H1 (cell line): ENCODE measurements around the gene GRIN3A. TPM values are rescaled to one million over a fixed set of nuclear protein-coding genes. Genes with fewer than 3 reads are reported as not detected.

ENCODE experiments used
- CTCF ChIA-PET: fragments of 300-600 bp; sonication (Branson Sonifier 250); formaldehyde crosslinking; loops from one replicate; lab custom pipeline; 2021; ENCODE audit not compliant: partially characterized antibody; lab: Charles Lee
- POLR2A ChIA-PET: fragments of 300-600 bp; sonication (Branson Sonifier 250); formaldehyde crosslinking; loops from one replicate; lab custom pipeline; 2021; ENCODE audit warnings: inconsistent platforms; ENCODE audit not compliant: partially characterized antibody; lab: Charles Lee
- DNase-seq, 2 experiments: peaks; one replicate each; pipeline versions ENCODE4 v3.0.0 to v3.0.0-alpha.2; 2010 to 2022; ENCODE audit warnings: low spot score in 2 of 2, low read depth in 1 of 2, mixed read lengths in 1 of 2
- FAIRE-seq: peaks from 2 replicates; lab custom pipeline; 2011; peaks lifted over from hg19 to GRCh38; lab: Jason Lieb, UNC
- H2AFZ ChIP-seq: 2 replicates; pipeline ENCODE4 v1.8.1; 2012; ENCODE audit warnings: low read length, inconsistent platforms
- H2AK5ac ChIP-seq: 2 replicates; pipeline ENCODE4 v1.6.1; 2013; ENCODE audit warnings: low read depth, low read length
- H2BK120ac ChIP-seq: replicated peaks from 2 replicates; pipeline ENCODE3; 2013; ENCODE audit warnings: low read depth, low read length, inconsistent platforms
- H2BK12ac ChIP-seq: 2 replicates; pipeline ENCODE4 v1.6.1; 2013; ENCODE audit warnings: low read depth, low read length
- H2BK15ac ChIP-seq: 2 replicates; pipeline ENCODE4 v1.6.1; 2013; ENCODE audit warnings: low read length
- H2BK20ac ChIP-seq: 2 replicates; pipeline ENCODE4 v1.6.1; 2013; ENCODE audit warnings: low read length
- H2BK5ac ChIP-seq: 2 replicates; pipeline ENCODE4 v1.6.1; 2013; ENCODE audit warnings: low read depth, low read length
- H3K14ac ChIP-seq: 2 replicates; pipeline ENCODE4 v1.6.1; 2013; ENCODE audit warnings: inconsistent platforms; ENCODE audit not compliant: insufficient read length
- H3K18ac ChIP-seq: 2 replicates; pipeline ENCODE4 v1.6.1; 2013; ENCODE audit warnings: low read length; ENCODE audit errors: extremely low read depth
- H3K23ac ChIP-seq: 2 replicates; pipeline ENCODE4 v1.6.1; 2013; ENCODE audit warnings: inconsistent platforms; ENCODE audit not compliant: insufficient read length
- H3K23me2 ChIP-seq: 2 replicates; pipeline ENCODE4 v1.6.1; 2013; ENCODE audit warnings: low read depth, low read length
- H3K27ac ChIP-seq: 2 replicates; pipeline ENCODE4 v1.6.1; 2011; ENCODE audit warnings: low read depth, low read length, inconsistent platforms
- H3K27me3 ChIP-seq, 4 experiments: replicated peaks in 1 of 4; 1 replicate in 1 of 4; 2 replicates in 3 of 4; pipeline versions ENCODE4 v1.6.1 to v1.8.1; 2011 to 2013; ENCODE audit warnings: low read length in 3 of 4, mild to moderate bottlenecking in 3 of 4, inconsistent platforms in 2 of 4, mixed read lengths in 2 of 4, moderate library complexity in 1 of 4; ENCODE audit not compliant: control insufficient read depth in 3 of 4, insufficient read depth in 3 of 4; ENCODE audit errors: extremely low read depth in 1 of 4
- H3K36me3 ChIP-seq, 4 experiments: 2 replicates each; pipeline versions ENCODE4 v1.6.1 to v1.8.1; 2011 to 2013; ENCODE audit warnings: mild to moderate bottlenecking in 4 of 4, low read length in 3 of 4, moderate library complexity in 2 of 4, control low read depth in 1 of 4, inconsistent platforms in 1 of 4; ENCODE audit not compliant: insufficient read depth in 4 of 4, control insufficient read depth in 2 of 4
- H3K4ac ChIP-seq: replicated peaks from 2 replicates; pipeline ENCODE3; 2013; ENCODE audit warnings: low read length, low read depth, mixed read lengths, inconsistent platforms; ENCODE audit not compliant: insufficient read length
- H3K4me1 ChIP-seq, 4 experiments: replicated peaks in 1 of 4; 1 replicate in 1 of 4; 2 replicates in 3 of 4; pipeline versions ENCODE4 v1.6.1 to v1.8.1; 2011 to 2013; ENCODE audit warnings: low read length in 3 of 4, inconsistent platforms in 2 of 4, mixed read lengths in 1 of 4; ENCODE audit not compliant: insufficient read depth in 4 of 4, control insufficient read depth in 3 of 4
- H3K4me2 ChIP-seq, 2 experiments: 2 replicates each; pipeline versions ENCODE4 v1.6.1 to v1.8.1; 2011 to 2013; ENCODE audit warnings: low read depth in 2 of 2, low read length in 2 of 2, control low read depth in 1 of 2, inconsistent platforms in 1 of 2, mild to moderate bottlenecking in 1 of 2; ENCODE audit not compliant: insufficient read depth in 1 of 2
- H3K4me3 ChIP-seq, 4 experiments: fragments of 200-600, 300-600 bp in 1 of 4; sonication (generic), shearing (Covaris generic), sonication (Bioruptor Twin) in 1 of 4; 2 replicates each; pipeline versions ENCODE4 v1.5.1 to v1.8.1; 2011 to 2016; ENCODE audit warnings: low read length in 4 of 4, low read depth in 3 of 4, control low read depth in 2 of 4, inconsistent platforms in 2 of 4, mild to moderate bottlenecking in 2 of 4, mixed read lengths in 1 of 4, moderate library complexity in 1 of 4; ENCODE audit not compliant: insufficient read depth in 2 of 4; ENCODE audit errors: extremely low read depth in 1 of 4
- H3K56ac ChIP-seq: replicated peaks from 2 replicates; pipeline ENCODE3; 2013; ENCODE audit warnings: low read depth, mild to moderate bottlenecking, mixed read lengths, low read length, inconsistent platforms; ENCODE audit not compliant: insufficient read length
- H3K79me1 ChIP-seq: 2 replicates; pipeline ENCODE4 v1.6.1; 2013; ENCODE audit warnings: low read depth, low read length, control low read depth
- H3K79me2 ChIP-seq, 2 experiments: 2 replicates each; pipeline versions ENCODE4 v1.6.1 to v1.8.1; 2012 to 2013; ENCODE audit warnings: low read length in 2 of 2, mild to moderate bottlenecking in 2 of 2, inconsistent platforms in 1 of 2; ENCODE audit not compliant: insufficient read depth in 2 of 2, control insufficient read depth in 1 of 2
- H3K9ac ChIP-seq, 4 experiments: replicated peaks in 1 of 4; 1 replicate in 1 of 4; 2 replicates in 3 of 4; pipeline versions ENCODE4 v1.6.1 to v1.8.1; 2011 to 2013; ENCODE audit warnings: low read depth in 3 of 4, low read length in 3 of 4, control low read depth in 2 of 4, mild to moderate bottlenecking in 2 of 4, moderate library complexity in 2 of 4, inconsistent platforms in 1 of 4; ENCODE audit errors: extremely low read depth in 1 of 4
- H3K9me3 ChIP-seq, 2 experiments: 2 replicates each; pipeline versions ENCODE4 v1.6.1 to v1.8.1; 2012 to 2013; ENCODE audit warnings: mild to moderate bottlenecking in 2 of 2, moderate library complexity in 2 of 2, control low read depth in 1 of 2, inconsistent platforms in 1 of 2, low read depth in 1 of 2, low read length in 1 of 2, mixed read lengths in 1 of 2; ENCODE audit not compliant: insufficient read depth in 2 of 2
- H4K20me1 ChIP-seq, 2 experiments: replicated peaks in 1 of 2; 2 replicates each; pipeline versions ENCODE3 to v1.8.1; 2011 to 2013; ENCODE audit warnings: inconsistent platforms in 2 of 2, low read length in 2 of 2, mild to moderate bottlenecking in 1 of 2; ENCODE audit not compliant: insufficient read depth in 2 of 2, control insufficient read depth in 1 of 2
- H4K5ac ChIP-seq: 2 replicates; pipeline ENCODE4 v1.6.1; 2013; ENCODE audit warnings: low read length, low read depth, mixed read lengths, inconsistent platforms; ENCODE audit not compliant: insufficient read length
- H4K8ac ChIP-seq: 2 replicates; pipeline ENCODE4 v1.8.0; 2013; ENCODE audit warnings: mild to moderate bottlenecking, moderate library complexity, low read length, inconsistent platforms; ENCODE audit not compliant: insufficient read depth; ENCODE audit errors: extremely low read depth
- H4K91ac ChIP-seq: replicated peaks from 2 replicates; pipeline ENCODE3; 2013; ENCODE audit warnings: low read length, mixed read lengths, inconsistent platforms; ENCODE audit not compliant: insufficient read length
- SIRT6 ChIP-seq: IDR thresholded peaks from one replicate; pipeline ENCODE4 v1.7.1; 2012; ENCODE audit warnings: low read length, inconsistent platforms
- polyA plus RNA-seq, 7 experiments: library from polyadenylated mRNA; depleted of rRNA in 3 of 7; stranded (reverse) in 5 of 7; unstranded in 2 of 7; fragments of >200 nt in 5 of 7; fragments of 200-250 nt in 2 of 7; gene quantifications; 1 replicate in 5 of 7; 2 replicates in 1 of 7; 4 replicates in 1 of 7; pipeline versions ENCODE4 v1.2.1 to v1.2.3, GENCODE V29; 2011 to 2013; ENCODE audit warnings: missing spikeins in 2 of 7, mixed read lengths in 2 of 7
- total RNA-seq: library from RNA; stranded (reverse); fragmentation: NEBNext Ultra II Directional; extraction: Animal tissue kit (Norgen Biotek cat#: 25700); gene quantifications from 2 replicates; pipeline ENCODE4 v1.2.1, GENCODE V29; 2021

GRIN3A gene
- total and polyA plus RNA-seq, 2 of the 8 experiments (the other 6 are each of a cell fraction or from before 2014, with no cell fraction given), result 0.04 TPM; not detected in 1

DNA sequence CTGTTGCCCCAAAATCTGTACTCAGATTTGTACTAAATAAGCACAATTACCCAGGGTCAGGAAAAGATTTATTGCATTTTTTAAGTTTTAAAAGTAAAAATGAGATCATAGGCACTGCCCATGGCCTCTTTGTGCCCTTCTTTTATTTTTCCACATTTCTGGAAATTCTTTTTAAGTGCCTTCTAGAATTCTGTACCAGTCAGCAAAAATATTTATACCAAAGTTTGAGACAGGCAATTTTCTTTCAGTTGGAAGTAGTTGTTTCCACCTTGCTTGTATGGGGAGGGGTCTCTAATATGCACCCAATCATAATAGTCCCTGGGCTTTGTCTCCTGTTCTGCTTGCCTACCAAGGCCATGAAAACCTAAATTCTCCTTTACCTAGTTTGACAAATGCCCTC lies 210.4 kb downstream of the GRIN3A start:
- Histone ChIP-seq H3K23ac (no peak overlapping the region), H4K5ac (no peak overlapping the region), H2AFZ (no peak overlapping the region), H2AK5ac (no peak overlapping the region), H3K79me2 (no peaks in the 10 kb centered on the region), H3K27me3 (no peaks in the 10 kb centered on the region), H3K9ac (no peak overlapping the region), H3K79me1 (no peaks in the 10 kb centered on the region), H2BK120ac (no peak overlapping the region), H4K20me1 (no peaks in the 10 kb centered on the region), H2BK20ac (no peak overlapping the region), H3K9me3 (no peaks in the 10 kb centered on the region), H3K56ac (no peak overlapping the region), H2BK12ac (no peak overlapping the region), H2BK5ac (no peak overlapping the region), H3K27ac (no peak overlapping the region), H3K4me2 (no peak overlapping the region), H4K91ac (no peak overlapping the region), H3K23me2 (no peaks in the 10 kb centered on the region), H2BK15ac (no peak overlapping the region), H3K4me1 (peaks cover 0 to 8% (median 2%) of the 10 kb centered on the region in 4 experiments; a peak in 2 of 7 replicates), H3K4me3 (no peak overlapping the region), H3K14ac (no peak overlapping the region), H3K18ac (no peak overlapping the region), H4K8ac (no peak overlapping the region), H3K36me3 (no peaks in the 10 kb centered on the region), H3K4ac (no peak overlapping the region)
- TF ChIP-seq SIRT6, result no peak
- CTCF ChIA-PET, result interaction anchor here (0.8 to 26.1 kb wide), 10 partner anchors 10 to 82 kb away, joined by 3 to 447 read pairs (median 13); a partner anchor contains a TSS
- POLR2A ChIA-PET, result interaction anchor here (1.0 kb wide), 1 partner anchor 39 kb away, joined by 3 read pairs; no protein-coding TSS in a partner anchor
- no peak for DNase-seq
- no peak for FAIRE-seq
